ENCODE measurements around the gene INO80.

DNA sequence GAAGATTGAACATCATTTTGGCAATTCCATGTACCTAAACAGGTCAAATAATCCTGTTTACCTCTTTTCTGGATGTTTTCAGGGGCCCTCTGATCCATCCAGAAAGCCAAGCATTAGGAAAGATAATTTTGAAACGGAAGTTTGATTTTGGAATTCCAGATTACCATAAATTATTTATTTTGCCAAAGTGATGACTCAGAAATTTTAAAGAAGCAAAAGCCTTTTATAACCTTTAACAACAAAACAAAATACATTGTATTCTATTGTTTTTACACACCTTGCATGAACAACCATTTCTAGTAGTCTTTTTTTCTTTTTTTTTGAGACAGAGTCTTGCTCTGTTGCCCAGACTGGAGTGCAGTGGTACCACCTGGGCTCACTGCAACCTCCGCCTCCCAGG is 32.0 kb upstream of the INO80 start:
- TF ChIP-seq, protein P1, sequence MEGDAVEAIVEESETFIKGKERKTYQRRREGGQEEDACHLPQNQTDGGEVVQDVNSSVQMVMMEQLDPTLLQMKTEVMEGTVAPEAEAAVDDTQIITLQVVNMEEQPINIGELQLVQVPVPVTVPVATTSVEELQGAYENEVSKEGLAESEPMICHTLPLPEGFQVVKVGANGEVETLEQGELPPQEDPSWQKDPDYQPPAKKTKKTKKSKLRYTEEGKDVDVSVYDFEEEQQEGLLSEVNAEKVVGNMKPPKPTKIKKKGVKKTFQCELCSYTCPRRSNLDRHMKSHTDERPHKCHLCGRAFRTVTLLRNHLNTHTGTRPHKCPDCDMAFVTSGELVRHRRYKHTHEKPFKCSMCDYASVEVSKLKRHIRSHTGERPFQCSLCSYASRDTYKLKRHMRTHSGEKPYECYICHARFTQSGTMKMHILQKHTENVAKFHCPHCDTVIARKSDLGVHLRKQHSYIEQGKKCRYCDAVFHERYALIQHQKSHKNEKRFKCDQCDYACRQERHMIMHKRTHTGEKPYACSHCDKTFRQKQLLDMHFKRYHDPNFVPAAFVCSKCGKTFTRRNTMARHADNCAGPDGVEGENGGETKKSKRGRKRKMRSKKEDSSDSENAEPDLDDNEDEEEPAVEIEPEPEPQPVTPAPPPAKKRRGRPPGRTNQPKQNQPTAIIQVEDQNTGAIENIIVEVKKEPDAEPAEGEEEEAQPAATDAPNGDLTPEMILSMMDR (IDR thresholded peaks at IDR 0.05), result no peak
- TF ChIP-seq POLR2A (IDR thresholded peaks at IDR 0.05) (no peak), POLR2AphosphoS5 (IDR thresholded peaks at IDR 0.05) (no peak)

All from sigmoid colon (tissue), 4 donors.